ENCODE results near the gene FBLN2. TPM values are rescaled to one million over a fixed set of nuclear protein-coding genes. Genes with fewer than 3 reads are reported as not detected.

FBLN2 gene
- total RNA-seq, 4 donors from 2014 or later, result 20.6 to 51.2 (median 32.8) TPM

DNA sequence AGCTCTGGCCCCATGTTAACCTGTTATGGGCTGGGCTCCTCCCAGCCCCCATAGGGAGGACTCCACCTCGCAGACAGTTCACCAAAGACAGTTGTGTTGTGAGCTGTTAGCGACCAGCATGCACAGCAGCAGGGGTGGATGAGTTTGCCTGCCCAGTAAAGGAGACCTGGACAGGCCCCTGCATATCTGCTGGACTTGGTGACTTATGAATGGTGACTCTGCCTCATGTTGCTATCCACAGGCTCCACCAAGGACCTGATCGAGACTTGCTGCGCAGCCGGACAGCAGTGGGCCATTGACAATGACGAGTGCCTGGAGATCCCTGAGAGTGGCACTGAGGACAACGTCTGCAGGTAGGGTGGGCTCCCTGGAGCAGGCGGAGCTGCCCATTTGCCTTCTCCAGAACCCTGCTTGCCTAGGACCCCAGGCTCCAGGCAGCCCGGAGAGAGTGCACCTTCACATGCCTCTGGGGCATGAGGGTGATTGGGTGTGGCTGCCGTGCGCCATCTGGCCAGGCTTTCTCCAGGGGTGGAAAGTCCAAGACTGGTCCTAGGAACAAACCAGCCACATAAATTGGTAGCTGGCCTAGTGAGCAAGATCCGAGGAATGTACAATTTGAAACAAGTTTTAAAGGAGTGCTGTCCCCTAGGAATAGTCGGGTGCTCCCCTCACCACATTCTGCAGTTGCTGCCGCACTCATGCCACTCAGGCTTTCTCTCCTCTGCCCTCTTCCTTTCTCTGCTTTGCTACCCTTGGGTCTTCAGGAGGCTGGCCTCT lies 59.1 kb downstream of the FBLN2 start:
- Histone ChIP-seq H3K4me1 (no peaks in the 10 kb centered on the region), H3K27ac (no peak overlapping the region), H3K27me3 (no peaks in the 10 kb centered on the region), H3K4me3 (no peak overlapping the region), H3K9me3 (no peaks in the 10 kb centered on the region), H3K36me3 (no peaks in the 10 kb centered on the region)
- no peak for TF ChIP-seq POLR2A (IDR thresholded peaks at IDR 0.05)
- TF ChIP-seq, protein P1, sequence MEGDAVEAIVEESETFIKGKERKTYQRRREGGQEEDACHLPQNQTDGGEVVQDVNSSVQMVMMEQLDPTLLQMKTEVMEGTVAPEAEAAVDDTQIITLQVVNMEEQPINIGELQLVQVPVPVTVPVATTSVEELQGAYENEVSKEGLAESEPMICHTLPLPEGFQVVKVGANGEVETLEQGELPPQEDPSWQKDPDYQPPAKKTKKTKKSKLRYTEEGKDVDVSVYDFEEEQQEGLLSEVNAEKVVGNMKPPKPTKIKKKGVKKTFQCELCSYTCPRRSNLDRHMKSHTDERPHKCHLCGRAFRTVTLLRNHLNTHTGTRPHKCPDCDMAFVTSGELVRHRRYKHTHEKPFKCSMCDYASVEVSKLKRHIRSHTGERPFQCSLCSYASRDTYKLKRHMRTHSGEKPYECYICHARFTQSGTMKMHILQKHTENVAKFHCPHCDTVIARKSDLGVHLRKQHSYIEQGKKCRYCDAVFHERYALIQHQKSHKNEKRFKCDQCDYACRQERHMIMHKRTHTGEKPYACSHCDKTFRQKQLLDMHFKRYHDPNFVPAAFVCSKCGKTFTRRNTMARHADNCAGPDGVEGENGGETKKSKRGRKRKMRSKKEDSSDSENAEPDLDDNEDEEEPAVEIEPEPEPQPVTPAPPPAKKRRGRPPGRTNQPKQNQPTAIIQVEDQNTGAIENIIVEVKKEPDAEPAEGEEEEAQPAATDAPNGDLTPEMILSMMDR (IDR thresholded peaks at IDR 0.05), result no peak
- no peak for DNase-seq

DNA sequence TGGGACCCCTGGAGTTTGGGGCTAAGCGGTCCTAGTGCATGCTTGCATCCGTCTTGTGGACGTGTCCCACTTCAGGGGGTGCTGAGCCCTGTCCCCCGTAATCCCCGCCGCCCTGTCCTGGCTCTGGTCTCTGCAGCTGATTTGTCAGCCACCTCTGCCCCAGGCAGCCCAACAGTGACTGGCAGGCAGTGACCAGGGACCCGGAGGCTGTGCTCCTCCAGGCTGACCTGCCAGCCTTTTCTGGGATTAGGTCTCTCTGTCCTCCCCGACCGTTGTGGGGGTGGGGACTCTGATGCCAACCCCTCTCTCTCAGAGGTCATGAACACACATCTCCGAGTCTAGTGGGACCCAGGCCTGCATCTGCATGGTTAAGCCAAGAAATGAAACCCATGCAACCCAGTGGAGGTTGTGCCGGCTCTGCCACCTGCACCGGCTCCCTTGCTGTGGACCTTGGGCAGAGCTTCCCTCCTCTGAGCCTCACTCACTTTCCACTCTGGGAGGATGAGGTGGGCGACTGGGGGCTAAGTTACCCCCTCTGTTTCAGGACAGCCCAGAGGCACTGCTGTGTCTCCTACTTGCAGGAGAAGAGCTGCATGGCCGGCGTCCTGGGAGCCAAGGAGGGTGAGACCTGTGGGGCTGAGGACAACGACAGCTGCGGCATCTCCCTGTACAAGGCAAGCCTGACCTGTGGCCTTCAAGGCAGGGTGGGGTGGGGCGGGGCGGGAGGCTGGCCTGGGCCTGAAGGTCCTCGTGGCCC lies 60.2 kb downstream of the FBLN2 start:
- Histone ChIP-seq H3K9me3 (no peaks in the 10 kb centered on the region), H3K27me3 (no peaks in the 10 kb centered on the region), H3K36me3 (no peaks in the 10 kb centered on the region), H3K4me1 (no peaks in the 10 kb centered on the region), H3K27ac (no peak overlapping the region), H3K4me3 (no peak overlapping the region)
- DNase-seq, result peak in 1 of 3 donors; percentile 39
- TF ChIP-seq POLR2A (IDR thresholded peaks at IDR 0.05), result no peak
- TF ChIP-seq, protein P1 (IDR thresholded peaks at IDR 0.05), result no peak

DNA sequence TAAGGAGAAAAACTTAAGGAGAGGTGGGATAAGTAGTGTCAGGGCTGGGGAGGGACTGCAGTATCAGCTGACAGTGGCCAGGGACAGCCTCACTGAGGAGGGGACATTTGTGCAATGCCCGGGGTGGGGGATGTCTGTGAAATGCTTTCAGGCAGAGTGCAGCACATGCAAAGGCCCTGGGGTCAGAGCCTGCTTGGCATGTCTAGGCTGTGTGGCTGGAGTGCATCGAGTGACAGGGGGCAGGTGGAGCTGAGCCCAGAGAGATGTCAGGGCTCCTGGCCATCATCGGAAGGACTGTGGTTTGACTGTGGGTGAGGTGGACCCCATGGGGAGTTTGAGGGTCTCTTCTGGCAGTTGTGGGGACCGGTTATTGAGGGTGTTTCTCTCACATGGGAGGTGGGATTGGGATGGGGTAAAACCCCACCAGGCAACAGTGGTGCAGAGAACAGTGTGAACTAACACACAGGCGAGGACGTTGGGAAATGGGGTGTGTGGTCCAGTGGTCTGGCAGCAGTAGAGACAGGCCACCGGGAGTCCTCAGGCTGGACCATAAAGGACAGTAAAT lies 61.2 kb downstream of the FBLN2 start:
- TF ChIP-seq POLR2A (IDR thresholded peaks at IDR 0.05), result no peak
- TF ChIP-seq, protein P1 (IDR thresholded peaks at IDR 0.05), result no peak
- Histone ChIP-seq H3K4me1 (no peaks in the 10 kb centered on the region), H3K27me3 (no peaks in the 10 kb centered on the region), H3K36me3 (no peaks in the 10 kb centered on the region), H3K27ac (no peak overlapping the region), H3K9me3 (no peaks in the 10 kb centered on the region), H3K4me3 (no peak overlapping the region)
- no peak for DNase-seq

DNA sequence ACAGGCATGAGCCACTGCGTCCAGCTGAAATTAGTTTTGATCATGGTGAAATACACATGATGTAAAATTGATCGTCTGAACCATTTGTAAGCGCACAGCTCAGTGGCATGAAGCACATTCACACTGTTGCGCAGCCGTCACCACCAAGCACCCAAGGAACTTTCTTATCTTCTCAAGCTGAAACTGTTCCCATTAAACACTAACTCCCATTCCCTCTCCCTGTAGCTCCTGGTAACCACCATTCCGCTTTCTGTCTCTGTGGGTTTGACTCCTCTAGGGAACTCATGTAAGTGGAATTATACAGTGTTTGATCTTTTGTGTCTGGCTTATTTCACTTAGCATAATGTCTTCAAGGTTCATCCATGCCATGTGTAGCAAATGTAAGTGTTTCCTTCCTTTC lies 62.3 kb downstream of the FBLN2 start:
- TF ChIP-seq POLR2A (IDR thresholded peaks at IDR 0.05), result no peak
- TF ChIP-seq, protein P1 (IDR thresholded peaks at IDR 0.05), result no peak
- Histone ChIP-seq H3K9me3 (no peaks in the 10 kb centered on the region), H3K36me3 (no peaks in the 10 kb centered on the region), H3K4me1 (no peaks in the 10 kb centered on the region), H3K27ac (no peak overlapping the region), H3K4me3 (no peak overlapping the region), H3K27me3 (no peaks in the 10 kb centered on the region)
- no peak for DNase-seq

DNA sequence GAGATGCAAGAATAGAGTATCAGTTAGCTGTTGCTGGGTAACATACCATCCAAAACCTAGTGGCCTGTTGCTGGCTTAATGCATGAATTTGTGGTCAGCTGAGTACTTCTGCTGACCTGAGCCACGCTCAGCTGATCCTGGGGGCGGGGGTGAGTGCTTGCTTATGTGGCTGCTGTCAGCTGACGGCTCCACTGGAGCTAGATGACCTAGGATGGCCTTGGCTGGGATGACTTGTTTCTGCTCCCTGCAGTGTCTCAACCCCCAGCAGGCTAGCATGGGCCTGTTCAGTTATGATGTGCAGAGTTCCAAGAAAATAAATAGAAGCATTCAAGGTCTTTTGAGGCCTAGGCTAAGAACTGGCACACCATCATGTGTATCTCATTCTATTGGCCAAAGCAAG lies 63.9 kb downstream of the FBLN2 start:
- H3K36me3 ChIP-seq, result no peaks in the 10 kb centered on the region
- no peaks in the 10 kb centered on the region for H3K27me3 ChIP-seq
- no peak overlapping the region for H3K27ac ChIP-seq
- no peaks in the 10 kb centered on the region for H3K9me3 ChIP-seq
- no peaks in the 10 kb centered on the region for H3K4me1 ChIP-seq
- TF ChIP-seq, protein P1 (IDR thresholded peaks at IDR 0.05), result no peak
- TF ChIP-seq POLR2A (IDR thresholded peaks at IDR 0.05), result no peak
- no peak overlapping the region for H3K4me3 ChIP-seq
- no peak for DNase-seq

Measured in Peyer's patch (tissue), 4 donors.